K562 (cell line): ENCODE data around the gene ARHGAP28.

Experiments used
- CBX2 ChIP-seq: fragments of 200-600 bp; sonication (generic); IDR thresholded peaks from one replicate; pipeline ENCODE4 v1.6.1; 2012; ENCODE audit warnings: mild to moderate bottlenecking, low read length, inconsistent platforms; ENCODE audit not compliant: insufficient read depth, poor library complexity, severe bottlenecking
- CTCF ChIP-seq, 3 experiments: IDR thresholded peaks in 2 of 3; conservative IDR thresholded peaks in 1 of 3; 2 replicates each; pipeline ENCODE4 v1.5.1; 2011 to 2012; ENCODE audit warnings: low read length in 3 of 3, mild to moderate bottlenecking in 3 of 3, control low read depth in 2 of 3, improper control_type of control experiment in 1 of 3, inconsistent platforms in 1 of 3, low read depth in 1 of 3, mixed read lengths in 1 of 3, moderate library complexity in 1 of 3; ENCODE audit not compliant: insufficient read depth in 2 of 3
- HEY1 ChIP-seq: fragments of 250-450 bp; sonication (Bioruptor Pico); IDR thresholded peaks from 2 replicates; pipeline ENCODE4 v1.5.0; 2020; ENCODE audit warnings: mild to moderate bottlenecking, moderate library complexity, borderline replicate concordance
- NR1H2 ChIP-seq: sonication (generic); formaldehyde crosslinking; IDR thresholded peaks from 2 replicates; pipeline ENCODE4 v1.4.0; 2020; ENCODE audit warnings: mild to moderate bottlenecking, missing genetic modification reagents
- SIN3A ChIP-seq, 2 experiments: fragments of 150-350 bp in 1 of 2; IDR thresholded peaks; 2 replicates each; pipeline ENCODE4 v1.6.1; 2011 to 2016; ENCODE audit warnings: borderline replicate concordance in 2 of 2, low read depth in 2 of 2, low read length in 2 of 2, mild to moderate bottlenecking in 2 of 2, moderate library complexity in 2 of 2; ENCODE audit not compliant: control insufficient read depth in 1 of 2
- TAF1 ChIP-seq: IDR thresholded peaks from 2 replicates; pipeline ENCODE4 v1.6.1; 2011; ENCODE audit warnings: mild to moderate bottlenecking, low read length, moderate library complexity; ENCODE audit not compliant: insufficient read depth, control insufficient read depth, severe bottlenecking; ENCODE audit errors: extremely low read depth
- UBTF ChIP-seq, 2 experiments: IDR thresholded peaks; 2 replicates each; pipeline ENCODE4 v1.6.1; 2012; ENCODE audit warnings: improper control_type of control experiment in 2 of 2, low read depth in 2 of 2, low read length in 2 of 2, borderline replicate concordance in 1 of 2
- ZNF644 ChIP-seq: fragments of 200-800 bp; sonication (Bioruptor generic); IDR thresholded peaks from 2 replicates; pipeline ENCODE4 v1.6.1; 2016; ENCODE audit warnings: low read depth, missing genetic modification characterization, missing compliant biosample characterization

- no peak for TF ChIP-seq HEY1 (CRISPR knock-in tag)
- TF ChIP-seq TAF1, result no peak
- TF ChIP-seq NR1H2 (CRISPR knock-in tag), result no peak
- no peak for TF ChIP-seq CTCF (IDR thresholded peaks at IDR 0.05 in 2 of 3, conservative IDR thresholded peaks at IDR 0.05 in 1 of 3; ENCODE audit: insufficient read depth in 2 of 3, low read depth in 1 of 3, low read length in 3 of 3)
- no peak for TF ChIP-seq UBTF (IDR thresholded peaks at IDR 0.05; ENCODE audit: borderline replicate concordance in 1 of 2, low read depth in 2 of 2, low read length in 2 of 2)
- TF ChIP-seq SIN3A (IDR thresholded peaks at IDR 0.05; ENCODE audit: borderline replicate concordance in 2 of 2, control insufficient read depth in 1 of 2, low read depth in 2 of 2, low read length in 2 of 2), result no peak
- no peak for TF ChIP-seq ZNF644 (tag)
- no peak for TF ChIP-seq CBX2
Observed at GRCh38 chr18:6724331-6724730, 5.2 kb upstream of the ARHGAP28 start.
